Measurements from ENCODE around the gene S100A10.

DNA sequence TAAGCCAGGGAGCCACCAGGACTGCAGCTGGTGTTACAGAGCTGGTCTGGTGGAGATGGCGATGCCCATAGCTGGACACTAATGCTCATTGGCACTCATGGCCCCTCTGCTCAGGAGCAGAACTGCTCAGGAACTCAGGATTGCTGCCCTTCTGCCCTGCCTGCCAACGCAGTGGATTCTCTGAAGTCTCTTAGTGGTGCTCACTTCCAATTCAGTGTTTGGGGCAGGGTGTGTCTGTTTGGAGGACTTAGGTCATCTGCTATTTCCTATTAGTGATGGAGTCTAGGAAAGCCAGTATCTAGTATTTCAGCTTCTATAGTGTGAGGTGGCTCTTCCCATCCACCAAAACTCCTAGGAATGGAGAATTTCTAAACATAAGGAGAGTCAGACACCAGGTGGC, 29.1 kb downstream of the S100A10 start:
- no peak for TF ChIP-seq CTCF (IDR thresholded peaks at IDR 0.05; ENCODE audit: insufficient read depth, low read length)
- TF ChIP-seq POLR2AphosphoS5 (IDR thresholded peaks at IDR 0.05; ENCODE audit: low read depth), result no peak
